A673 (cell line): ENCODE measurements around the gene AGAP1. TPM values are rescaled to one million over a fixed set of nuclear protein-coding genes. Genes with fewer than 3 reads are reported as not detected.

Source experiments
- BruUV-seq: library from RNA; stranded (reverse); fragments of 400-500 nt; replicated peaks from 2 replicates; lab custom pipeline; 2021; lab: Mats Ljungman, UMichigan
- CTCF ChIA-PET: fragments of 300-600 bp; sonication (Branson Sonifier 250); formaldehyde crosslinking; loops from one replicate; lab custom pipeline; 2022; ENCODE audit warnings: antibody characterized with exemption; lab: Charles Lee
- POLR2A ChIA-PET: fragments of 300-600 bp; sonication (Branson Sonifier 250); formaldehyde crosslinking; loops from one replicate; lab custom pipeline; 2022; ENCODE audit warnings: antibody characterized with exemption; ENCODE audit not compliant: low non-redundant PET; lab: Charles Lee
- DNase-seq: peaks from one replicate; pipeline ENCODE4 v3.0.0-alpha.2; 2015; ENCODE audit warnings: low spot score
- H3K27ac ChIP-seq: fragments of 200-600 bp; sonication (generic); 2 replicates; pipeline ENCODE4 v1.5.1; 2016; ENCODE audit warnings: mixed run types, low read depth, mild to moderate bottlenecking, mixed read lengths, antibody characterized with exemption, low read length; ENCODE audit not compliant: poor library complexity, severe bottlenecking
- H3K27me3 ChIP-seq: fragments of 200-600 bp; sonication (generic); replicated peaks from 2 replicates; pipeline ENCODE4 v1.6.1; 2017; ENCODE audit warnings: mixed run types, low read depth, mild to moderate bottlenecking, mixed read lengths, antibody characterized with exemption, low read length; ENCODE audit not compliant: insufficient read depth, poor library complexity
- H3K36me3 ChIP-seq: fragments of 200-600 bp; sonication (generic); 2 replicates; pipeline ENCODE4 v1.6.1; 2016; ENCODE audit warnings: mixed run types, mild to moderate bottlenecking, mixed read lengths, antibody characterized with exemption, low read length; ENCODE audit not compliant: insufficient read depth, poor library complexity, severe bottlenecking
- H3K4me1 ChIP-seq: fragments of 200-600 bp; sonication (generic); 2 replicates; pipeline ENCODE4 v1.6.1; 2017; ENCODE audit warnings: mixed run types, mild to moderate bottlenecking, mixed read lengths, antibody characterized with exemption, low read length; ENCODE audit not compliant: insufficient read depth, poor library complexity, severe bottlenecking
- H3K4me3 ChIP-seq: fragments of 200-600 bp; sonication (generic); 2 replicates; pipeline ENCODE4 v1.5.1; 2016; ENCODE audit warnings: low read depth, mixed run types, mild to moderate bottlenecking, mixed read lengths, low read length; ENCODE audit not compliant: poor library complexity, severe bottlenecking
- H3K9me3 ChIP-seq: fragments of 200-600 bp; sonication (generic); 2 replicates; pipeline ENCODE4 v1.6.1; 2016; ENCODE audit warnings: mixed run types, low read depth, mild to moderate bottlenecking, mixed read lengths, antibody characterized with exemption, low read length; ENCODE audit not compliant: poor library complexity, severe bottlenecking
- CTCF ChIP-seq: fragments of 300-800, 200-600 bp; sonication (generic); conservative IDR thresholded peaks from 2 replicates; pipeline ENCODE4 v1.5.1; 2017; ENCODE audit warnings: low read depth, mild to moderate bottlenecking, antibody characterized with exemption, low read length, moderate library complexity, mixed read lengths
- EZH2 ChIP-seq: fragments of 200-600 bp; sonication (generic); IDR thresholded peaks from 2 replicates; pipeline ENCODE4 v1.6.1; 2017; ENCODE audit warnings: borderline replicate concordance, low read depth, mild to moderate bottlenecking, mixed read lengths, antibody characterized with exemption, low read length; ENCODE audit not compliant: poor library complexity, severe bottlenecking
- intact Hi-C: fragments of 100-400 bp; cut with micrococcal nuclease; formaldehyde crosslinking; loops from one replicate; pipeline ENCODE4 v1.10.0; 2022; ENCODE audit not compliant: unreplicated experiment
- total RNA-seq: library from RNA; stranded (reverse); gene quantifications from 2 replicates; pipeline ENCODE4 v1.2.3, GENCODE V29; 2021

The AGAP1 gene
- total RNA-seq, 1 experiment from 2014 or later = 25.3 TPM

- Histone ChIP-seq H3K36me3 (no peaks in the 10 kb centered on the region), H3K4me3 (no peak overlapping the region), H3K9me3 (no peaks in the 10 kb centered on the region), H3K27ac (no peak overlapping the region), H3K4me1 (peaks cover 47% of the 10 kb centered on the region), H3K27me3 (no peaks in the 10 kb centered on the region)
- intact Hi-C loops = no loop called here
- ChIA-PET POLR2A (no interaction called here), CTCF (interaction anchor here (1.2 kb wide), 1 partner anchor 94 kb away, joined by 3 read pairs; no protein-coding TSS in a partner anchor)
- DNase-seq = no peak
- TF ChIP-seq EZH2 = no peak
- BruUV-seq = no TSS peak
Observed at GRCh38 chr2:236083934-236084333, 590.1 kb downstream of the AGAP1 start.

GRCh38 chr2:236085211-236085610 is 591.4 kb downstream of the AGAP1 start:
- Histone ChIP-seq H3K4me3 (no peak overlapping the region), H3K36me3 (no peaks in the 10 kb centered on the region), H3K4me1 (peaks cover 57% of the 10 kb centered on the region), H3K27me3 (no peaks in the 10 kb centered on the region), H3K9me3 (no peaks in the 10 kb centered on the region), H3K27ac (no peak overlapping the region)
- intact Hi-C loops = loop anchor here (5.0 kb wide), 2 partner anchors 67 to 92 kb away; no protein-coding TSS in a partner anchor
- TF ChIP-seq CTCF (no peak), EZH2 (no peak)
- no TSS peak for BruUV-seq
- CTCF ChIA-PET = no interaction called here
- POLR2A ChIA-PET = no interaction called here
- DNase-seq = no peak

- no peak for DNase-seq
- intact Hi-C loops = loop anchor here (5.0 kb wide), 2 partner anchors 67 to 92 kb away; no protein-coding TSS in a partner anchor
- BruUV-seq = no TSS peak
- no peak for TF ChIP-seq CTCF
- TF ChIP-seq EZH2 = no peak
- H3K27ac ChIP-seq = no peak overlapping the region
- H3K4me1 ChIP-seq = peaks cover 60% of the 10 kb centered on the region
- H3K9me3 ChIP-seq = no peaks in the 10 kb centered on the region
- no peak overlapping the region for H3K4me3 ChIP-seq
- POLR2A ChIA-PET = no interaction called here
- CTCF ChIA-PET = interaction anchor here (1.5 kb wide), 1 partner anchor 92 kb away, joined by 4 read pairs; no protein-coding TSS in a partner anchor
- no peaks in the 10 kb centered on the region for H3K36me3 ChIP-seq
- no peaks in the 10 kb centered on the region for H3K27me3 ChIP-seq
Observed at GRCh38 chr2:236085647-236086046, 591.8 kb downstream of the AGAP1 start.
